Measurements from ENCODE around the gene FAM131B.
"Not testable (repeated sequence)": the region's sequence is repeated elsewhere in the genome, so short reads cannot be mapped to it uniquely, and the experiment has no call there.

Gene FAM131B

GRCh38 chr7:143362131-143363015 lies at the start of gene FAM131B:
FAM131B (minus strand) TSS chr7:143362713; CDS start chr7:143362603, 110 bp downstream.
- DNase-seq, result peak; percentile 52

- DNase-seq, result no peak
Observed at GRCh38 chr7:143411976-143412708, 49.6 kb upstream of the FAM131B start.

- no peak for DNase-seq
Observed at GRCh38 chr7:143410521-143411004, 48.0 kb upstream of the FAM131B start.

- peak; percentile 60 for DNase-seq
Observed at GRCh38 chr7:143408686-143409561, 46.4 kb upstream of the FAM131B start, which contains the start of gene EPHA1. EPHA1 (minus strand) TSS chr7:143408856; CDS start chr7:143408805, 51 bp downstream.

GRCh38 chr7:143408252-143408685 lies 45.8 kb upstream of the FAM131B start:
- no peak for DNase-seq

GRCh38 chr7:143407287-143408251 lies 45.1 kb upstream of the FAM131B start:
- no peak for DNase-seq

- no peak for DNase-seq
Observed at GRCh38 chr7:143406002-143406357, 43.5 kb upstream of the FAM131B start.

- DNase-seq, result no peak
Observed at GRCh38 chr7:143405173-143406001, 42.9 kb upstream of the FAM131B start.

GRCh38 chr7:143402233-143402632 lies 39.7 kb upstream of the FAM131B start:
- DNase-seq, result not testable (repeated sequence)

- DNase-seq, result no peak
Observed at GRCh38 chr7:143401265-143401664, 38.8 kb upstream of the FAM131B start.

- DNase-seq, result no peak
Observed at GRCh38 chr7:143399642-143400041, 37.1 kb upstream of the FAM131B start.

- DNase-seq, result no peak
Observed at GRCh38 chr7:143399151-143399550, 36.6 kb upstream of the FAM131B start.

- DNase-seq, result no peak
Observed at GRCh38 chr7:143398616-143399015, 36.1 kb upstream of the FAM131B start.

GRCh38 chr7:143397710-143398530 lies 35.4 kb upstream of the FAM131B start:
- no peak for DNase-seq

- no peak for DNase-seq
Observed at GRCh38 chr7:143396625-143397556, 34.4 kb upstream of the FAM131B start.

- DNase-seq, result no peak
Observed at GRCh38 chr7:143396182-143396581, 33.7 kb upstream of the FAM131B start.

GRCh38 chr7:143395187-143396149 lies 33.0 kb upstream of the FAM131B start:
- no peak for DNase-seq
